ENCODE measurements around the gene ALKBH5.

Gene ALKBH5

GRCh38 chr17:18159551-18160120, 24.0 kb upstream of the ALKBH5 start:
- DNase-seq, result no peak

DNA sequence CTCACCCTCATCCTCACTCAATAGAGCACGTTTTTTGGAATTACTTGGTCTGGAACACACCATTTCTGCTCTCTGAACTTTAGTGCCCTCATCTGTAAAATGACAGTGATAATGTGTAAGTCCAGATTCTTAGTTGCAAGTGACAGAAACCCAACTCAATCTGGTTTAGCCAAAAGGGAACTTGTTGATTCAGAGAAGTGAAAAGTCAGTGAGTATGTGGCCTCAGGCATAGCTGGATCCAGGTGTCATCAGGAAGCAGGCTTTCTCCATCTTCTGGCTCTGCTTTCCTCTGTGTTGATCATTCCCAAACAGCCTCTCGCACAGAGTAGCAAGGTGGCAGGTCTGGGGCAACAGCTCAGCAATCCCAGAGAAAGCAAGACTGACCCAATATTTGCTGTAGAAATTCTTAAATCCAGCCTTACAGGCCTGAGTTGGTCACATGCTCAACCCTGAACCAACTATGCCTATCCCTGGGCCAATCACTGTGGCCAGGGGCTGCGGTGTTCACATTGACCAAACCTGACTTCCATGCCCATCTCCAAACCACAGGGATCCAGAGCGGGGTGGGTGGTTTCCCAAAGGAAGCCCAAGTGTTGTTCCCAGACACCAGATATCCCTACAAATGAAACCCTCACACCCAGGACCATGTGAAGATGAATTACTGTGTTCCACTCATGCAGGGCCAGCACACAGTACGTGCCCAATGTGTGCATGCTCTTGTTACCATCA, 23.3 kb upstream of the ALKBH5 start:
- no peak for DNase-seq

DNA sequence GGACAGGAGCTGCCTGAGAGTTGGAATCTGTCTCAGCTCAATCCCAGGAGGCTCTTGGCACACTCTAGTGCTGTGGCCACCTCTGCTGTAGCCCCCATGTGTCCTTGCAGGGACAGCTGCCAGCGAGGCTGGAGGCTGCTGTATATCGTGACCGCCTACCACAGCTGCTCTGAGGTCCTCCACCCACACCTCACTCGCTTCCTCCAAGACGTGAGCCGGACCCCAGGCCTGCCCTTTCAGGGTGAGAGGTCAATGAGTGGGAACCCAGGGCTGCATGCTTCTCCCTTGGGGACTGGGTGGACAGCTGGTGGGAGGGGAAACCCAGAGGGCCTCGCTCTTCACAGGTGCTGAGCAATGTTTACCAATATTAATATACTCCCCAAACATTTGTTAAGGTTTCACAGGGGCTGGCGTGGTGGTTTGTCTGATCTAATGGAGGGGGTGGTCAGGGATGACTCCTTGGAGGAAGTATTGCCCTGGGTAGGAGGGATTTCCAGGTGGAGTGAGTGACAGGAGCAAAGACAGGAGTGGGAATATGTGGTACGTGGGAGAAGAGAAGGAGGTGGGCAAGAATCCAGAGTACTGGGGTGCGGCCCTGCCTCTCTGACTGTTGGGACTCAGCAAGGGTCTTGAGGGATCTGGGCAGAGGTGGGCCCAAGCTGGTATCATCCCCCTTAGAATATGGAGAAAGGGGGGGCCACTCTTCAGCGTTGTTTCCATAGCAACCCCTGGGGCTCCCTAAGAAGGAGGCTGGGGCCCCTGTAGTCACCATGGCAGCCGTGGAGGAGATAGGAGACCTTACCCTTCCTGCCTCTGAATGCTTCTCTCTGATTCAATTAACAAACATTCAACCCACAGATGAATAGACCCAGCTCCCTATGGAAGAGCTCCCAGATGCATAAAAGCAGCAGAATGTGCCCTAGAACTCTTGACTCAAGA, 22.2 kb upstream of the ALKBH5 start:
- DNase-seq, result no peak

DNA sequence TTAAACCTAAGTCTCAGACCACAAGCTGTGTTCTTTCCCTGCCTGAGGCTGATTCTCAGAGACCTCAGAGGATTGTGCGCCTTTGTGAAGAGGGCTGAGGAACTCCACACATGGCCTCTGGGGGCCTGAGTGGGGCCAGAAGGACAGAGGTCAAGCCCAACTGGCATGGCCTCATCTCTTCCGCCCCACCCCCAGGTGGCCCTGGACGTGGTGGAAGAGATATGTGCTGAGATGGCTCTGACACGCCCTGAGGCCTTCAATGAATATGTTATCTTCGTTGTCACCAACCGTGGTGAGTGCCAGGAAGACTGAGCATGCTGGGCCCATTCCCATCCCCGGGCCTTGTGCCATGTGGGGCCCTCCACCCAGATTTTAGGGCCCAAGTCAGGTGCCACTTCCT, 20.1 kb upstream of the ALKBH5 start:
- no peak for DNase-seq

- DNase-seq, result no peak
These were observed 16.7 kb upstream of the ALKBH5 start for GRCh38 chr17:18166894-18167293.

- DNase-seq, result no peak
These were observed 16.2 kb upstream of the ALKBH5 start for GRCh38 chr17:18167421-18167820.

DNA sequence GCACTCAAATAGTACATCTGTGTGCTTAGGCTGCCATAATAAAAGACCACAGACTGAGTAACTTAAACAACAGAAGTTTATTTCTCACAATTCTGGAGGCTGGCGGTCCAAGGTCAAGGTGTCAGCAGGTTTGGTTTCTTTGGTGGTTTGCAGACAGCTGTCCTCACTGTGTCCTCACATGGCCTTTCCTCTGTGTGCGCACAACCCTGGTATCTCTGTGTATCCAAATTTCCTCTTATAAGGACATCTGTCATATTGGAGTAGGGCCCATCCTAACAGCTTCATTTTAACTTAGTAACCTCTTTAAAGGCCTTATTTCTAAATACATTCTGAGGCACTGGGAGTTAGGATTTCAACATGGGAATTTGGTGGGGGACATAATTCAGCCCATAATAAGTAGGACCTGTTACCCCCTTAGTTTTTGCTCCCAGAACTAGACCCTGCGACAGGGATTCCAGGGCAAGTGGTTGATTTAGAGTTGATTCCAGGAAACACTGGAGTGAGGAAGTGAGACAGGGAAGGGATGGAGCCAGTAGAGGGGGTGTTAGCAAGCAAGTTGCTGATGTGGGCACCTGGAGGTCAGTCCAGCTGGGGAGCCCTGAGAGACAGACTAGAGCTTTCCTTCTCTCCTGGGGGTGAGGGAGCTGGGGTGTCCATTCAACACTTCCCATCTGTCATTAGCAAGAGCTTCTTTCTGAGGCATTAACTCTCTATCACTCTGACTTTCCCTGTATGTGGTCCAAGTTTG, 10.9 kb upstream of the ALKBH5 start:
- DNase-seq, result no peak

DNA sequence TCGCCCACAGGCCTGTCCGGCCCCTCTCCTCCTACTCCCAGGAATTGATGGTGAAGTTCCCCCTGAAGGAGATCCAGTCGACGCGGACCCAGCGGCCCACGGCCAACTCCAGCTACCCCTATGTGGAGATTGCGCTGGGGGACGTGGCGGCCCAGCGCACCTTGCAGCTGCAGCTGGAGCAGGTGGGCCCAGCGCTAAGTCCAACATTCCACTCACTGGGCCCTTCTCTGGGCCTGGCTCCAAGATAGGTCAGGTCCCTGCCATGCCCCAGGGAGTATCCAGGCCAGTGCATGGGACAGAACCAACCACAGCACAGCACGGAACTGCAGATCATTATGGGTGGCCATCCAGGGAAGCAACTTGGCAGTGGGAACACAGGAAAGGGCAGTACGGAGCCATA, 9.9 kb upstream of the ALKBH5 start:
- DNase-seq, result no peak

GRCh38 chr17:18176176-18176575, 7.5 kb upstream of the ALKBH5 start:
- no peak for DNase-seq

GRCh38 chr17:18177133-18177532, 6.5 kb upstream of the ALKBH5 start:
- no peak for DNase-seq

DNA sequence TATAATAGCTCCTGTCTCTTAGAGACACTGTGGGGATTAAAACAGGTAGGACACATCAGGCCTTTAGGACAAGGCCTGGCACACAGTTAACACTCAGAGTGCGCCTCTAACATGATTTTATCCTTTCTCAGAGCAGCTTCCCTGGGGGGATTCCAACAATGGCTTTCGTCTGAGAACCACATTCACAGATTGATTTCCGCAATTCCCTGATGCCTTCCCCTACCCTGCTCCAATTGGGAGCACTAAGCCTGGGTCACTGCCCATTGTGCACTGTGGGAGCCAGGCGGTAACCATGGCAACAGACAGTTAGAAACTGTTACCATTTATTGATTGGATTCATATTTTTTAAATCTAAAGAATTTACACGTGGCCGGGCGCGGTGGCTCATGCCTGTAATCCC, 5.9 kb upstream of the ALKBH5 start:
- DNase-seq, result no peak

GRCh38 chr17:18179196-18179595, 4.4 kb upstream of the ALKBH5 start:
- DNase-seq, result no peak

- DNase-seq, result no peak
These were observed 3.8 kb upstream of the ALKBH5 start for GRCh38 chr17:18179804-18180203.

- no peak for DNase-seq
These were observed 2.3 kb upstream of the ALKBH5 start for GRCh38 chr17:18181358-18181757.

- DNase-seq, result no peak
These were observed 1.3 kb upstream of the ALKBH5 start for GRCh38 chr17:18182110-18182977.

DNA sequence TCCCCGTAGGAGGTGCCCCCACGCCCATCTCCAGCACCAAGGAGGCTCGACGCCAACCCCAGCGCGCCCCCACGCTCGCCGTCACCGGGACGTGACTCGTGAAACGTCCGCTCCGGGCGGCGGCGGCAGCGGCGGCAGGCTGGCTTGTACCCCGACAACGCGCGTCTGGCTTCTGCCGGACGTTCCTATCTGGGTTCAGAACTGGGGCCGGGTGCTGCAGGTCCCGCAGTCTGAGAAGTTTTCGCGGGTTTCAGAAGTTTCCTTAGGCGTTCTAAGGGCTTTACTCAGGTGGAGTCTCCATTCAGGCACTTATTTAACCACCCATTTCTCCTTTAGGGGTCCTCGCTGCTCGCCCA, 672 bp upstream of the ALKBH5 start:
- peak; percentile 51 for DNase-seq

DNA sequence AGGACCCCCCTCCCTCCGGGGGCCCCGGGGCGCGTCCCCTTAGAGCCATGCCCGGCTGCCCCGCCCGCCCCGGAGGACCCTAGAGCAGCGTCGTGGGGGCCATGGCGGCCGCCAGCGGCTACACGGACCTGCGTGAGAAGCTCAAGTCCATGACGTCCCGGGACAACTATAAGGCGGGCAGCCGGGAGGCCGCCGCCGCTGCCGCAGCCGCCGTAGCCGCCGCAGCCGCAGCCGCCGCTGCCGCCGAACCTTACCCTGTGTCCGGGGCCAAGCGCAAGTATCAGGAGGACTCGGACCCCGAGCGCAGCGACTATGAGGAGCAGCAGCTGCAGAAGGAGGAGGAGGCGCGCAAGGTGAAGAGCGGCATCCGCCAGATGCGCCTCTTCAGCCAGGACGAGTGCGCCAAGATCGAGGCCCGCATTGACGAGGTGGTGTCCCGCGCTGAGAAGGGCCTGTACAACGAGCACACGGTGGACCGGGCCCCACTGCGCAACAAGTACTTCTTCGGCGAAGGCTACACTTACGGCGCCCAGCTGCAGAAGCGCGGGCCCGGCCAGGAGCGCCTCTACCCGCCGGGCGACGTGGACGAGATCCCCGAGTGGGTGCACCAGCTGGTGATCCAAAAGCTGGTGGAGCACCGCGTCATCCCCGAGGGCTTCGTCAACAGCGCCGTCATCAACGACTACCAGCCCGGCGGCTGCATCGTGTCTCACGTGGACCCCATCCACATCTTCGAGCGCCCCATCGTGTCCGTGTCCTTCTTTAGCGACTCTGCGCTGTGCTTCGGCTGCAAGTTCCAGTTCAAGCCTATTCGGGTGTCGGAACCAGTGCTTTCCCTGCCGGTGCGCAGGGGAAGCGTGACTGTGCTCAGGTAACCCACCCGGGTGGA, 759 bp downstream of the ALKBH5 start:
- DNase-seq, result no peak

- no peak for DNase-seq
These were observed 1.8 kb downstream of the ALKBH5 start for GRCh38 chr17:18185391-18185790.

- DNase-seq, result no peak
These were observed 2.4 kb downstream of the ALKBH5 start for GRCh38 chr17:18185832-18186626.

DNA sequence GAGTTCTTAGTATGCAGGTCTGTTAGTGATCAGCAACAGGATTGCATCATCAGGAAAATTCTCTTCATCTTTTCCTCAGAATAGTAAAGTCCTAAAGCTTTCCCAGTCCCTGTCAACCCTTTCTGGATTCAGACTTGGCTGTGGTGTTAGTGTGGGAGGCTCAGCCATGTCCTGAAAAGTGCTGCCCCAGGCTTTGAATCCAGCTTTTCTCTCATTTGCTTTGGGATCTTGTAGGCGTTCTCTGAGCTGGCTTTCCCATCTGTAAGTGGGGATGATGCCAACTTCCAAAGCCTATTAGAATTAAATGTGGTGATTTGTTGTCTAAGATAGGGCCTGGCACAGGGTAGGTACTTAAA, 3.0 kb downstream of the ALKBH5 start:
- DNase-seq, result no peak

Measured in COR-L47 (cell line).